ENCODE results near the gene SMURF1. TPM values are rescaled to one million over a fixed set of nuclear protein-coding genes. Genes with fewer than 3 reads are reported as not detected.

SMURF1 gene
- total and polyA plus RNA-seq, 2 experiments from 2014 or later = 12.4 to 21.7 TPM

DNA sequence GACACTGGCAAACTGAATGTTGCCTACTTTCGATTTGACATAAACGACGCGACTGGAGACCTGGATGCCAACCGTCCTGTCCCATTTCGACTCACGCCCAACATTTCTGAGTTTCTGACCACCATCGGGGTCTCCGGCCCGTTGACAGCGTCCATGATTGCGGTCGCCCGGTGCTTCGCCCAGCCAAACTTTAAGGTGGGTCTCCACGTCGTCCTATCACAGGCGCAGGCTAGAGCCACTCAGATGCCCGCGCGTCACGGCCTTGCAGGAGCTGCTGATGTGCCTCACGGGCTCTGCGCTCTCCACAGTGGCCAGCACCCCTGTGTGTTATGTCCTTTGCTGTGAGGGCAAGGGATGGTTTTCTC lies 132.6 kb downstream of the SMURF1 start:
- H3K27me3 ChIP-seq = no peaks in the 10 kb centered on the region
- no peaks in the 10 kb centered on the region for H3K79me2 ChIP-seq
- H3K4me3 ChIP-seq = no peak overlapping the region
- WGBS (ENCODE audit: low lambda C conversion rate, missing lambda C conversion rate) = 98% methylated on average over 24 of the region's 24 CpGs
- no peaks in the 10 kb centered on the region for H3K4me1 ChIP-seq (ENCODE audit: insufficient read depth)
- TF ChIP-seq EZH2 (IDR thresholded peaks at IDR 0.05; ENCODE audit: borderline replicate concordance) (no peak), EZH2phosphoT487 (IDR thresholded peaks at IDR 0.05; ENCODE audit: low read depth, severe bottlenecking, unreplicated experiment) (no peak)
- TF ChIP-seq, protein P1, sequence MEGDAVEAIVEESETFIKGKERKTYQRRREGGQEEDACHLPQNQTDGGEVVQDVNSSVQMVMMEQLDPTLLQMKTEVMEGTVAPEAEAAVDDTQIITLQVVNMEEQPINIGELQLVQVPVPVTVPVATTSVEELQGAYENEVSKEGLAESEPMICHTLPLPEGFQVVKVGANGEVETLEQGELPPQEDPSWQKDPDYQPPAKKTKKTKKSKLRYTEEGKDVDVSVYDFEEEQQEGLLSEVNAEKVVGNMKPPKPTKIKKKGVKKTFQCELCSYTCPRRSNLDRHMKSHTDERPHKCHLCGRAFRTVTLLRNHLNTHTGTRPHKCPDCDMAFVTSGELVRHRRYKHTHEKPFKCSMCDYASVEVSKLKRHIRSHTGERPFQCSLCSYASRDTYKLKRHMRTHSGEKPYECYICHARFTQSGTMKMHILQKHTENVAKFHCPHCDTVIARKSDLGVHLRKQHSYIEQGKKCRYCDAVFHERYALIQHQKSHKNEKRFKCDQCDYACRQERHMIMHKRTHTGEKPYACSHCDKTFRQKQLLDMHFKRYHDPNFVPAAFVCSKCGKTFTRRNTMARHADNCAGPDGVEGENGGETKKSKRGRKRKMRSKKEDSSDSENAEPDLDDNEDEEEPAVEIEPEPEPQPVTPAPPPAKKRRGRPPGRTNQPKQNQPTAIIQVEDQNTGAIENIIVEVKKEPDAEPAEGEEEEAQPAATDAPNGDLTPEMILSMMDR (IDR thresholded peaks at IDR 0.05; ENCODE audit: poor library complexity) = no peak
- H4K20me1 ChIP-seq (ENCODE audit: insufficient read depth, poor library complexity, severe bottlenecking) = no peaks in the 10 kb centered on the region
- no peaks in the 10 kb centered on the region for H3K9me2 ChIP-seq (replicated peaks; ENCODE audit: insufficient read depth)
- no peaks in the 10 kb centered on the region for H3K9me3 ChIP-seq (ENCODE audit: low read depth)
- H3K27ac ChIP-seq = no peak overlapping the region
- no peak overlapping the region for H3K4me2 ChIP-seq
- DNase-seq (ENCODE audit: low spot score) = no peak
- no peak overlapping the region for H2AFZ ChIP-seq
- no peaks in the 10 kb centered on the region for H3K36me3 ChIP-seq (replicated peaks; ENCODE audit: insufficient read depth, low read depth)

DNA sequence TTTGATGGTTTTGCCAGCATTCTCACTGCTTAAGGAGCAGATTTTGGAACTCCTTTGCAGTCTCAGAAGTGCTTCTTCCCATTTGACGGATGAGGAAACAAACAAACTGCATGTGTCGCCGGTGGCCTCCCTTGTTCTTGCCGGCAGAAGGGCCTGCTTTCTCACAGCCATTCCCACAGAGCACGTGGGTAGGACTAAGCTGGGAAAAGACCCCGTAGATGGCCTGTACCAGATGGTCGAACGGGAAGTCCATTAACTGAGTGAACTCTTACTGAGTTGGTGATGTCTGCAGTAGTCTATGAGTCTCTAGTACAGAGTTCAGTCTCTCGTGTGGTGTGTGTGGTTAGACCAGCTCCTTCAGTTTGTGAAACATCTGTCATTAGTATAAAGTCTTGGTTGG lies 133.6 kb downstream of the SMURF1 start:
- no peaks in the 10 kb centered on the region for H3K9me3 ChIP-seq (ENCODE audit: low read depth)
- no peaks in the 10 kb centered on the region for H4K20me1 ChIP-seq (ENCODE audit: insufficient read depth, poor library complexity, severe bottlenecking)
- no peak for DNase-seq (ENCODE audit: low spot score)
- H3K79me2 ChIP-seq = no peaks in the 10 kb centered on the region
- no peak overlapping the region for H2AFZ ChIP-seq
- H3K27ac ChIP-seq = no peak overlapping the region
- no peaks in the 10 kb centered on the region for H3K9me2 ChIP-seq (replicated peaks; ENCODE audit: insufficient read depth)
- TF ChIP-seq EZH2 (IDR thresholded peaks at IDR 0.05; ENCODE audit: borderline replicate concordance) = no peak
- TF ChIP-seq EZH2phosphoT487 (IDR thresholded peaks at IDR 0.05; ENCODE audit: low read depth, severe bottlenecking, unreplicated experiment) = no peak
- TF ChIP-seq, protein P1 (IDR thresholded peaks at IDR 0.05; ENCODE audit: poor library complexity) = no peak
- H3K4me3 ChIP-seq = no peak overlapping the region
- no peaks in the 10 kb centered on the region for H3K4me1 ChIP-seq (ENCODE audit: insufficient read depth)
- H3K27me3 ChIP-seq = no peaks in the 10 kb centered on the region
- H3K4me2 ChIP-seq = no peak overlapping the region
- H3K36me3 ChIP-seq (replicated peaks; ENCODE audit: insufficient read depth, low read depth) = no peaks in the 10 kb centered on the region
- WGBS (ENCODE audit: low lambda C conversion rate, missing lambda C conversion rate) = 92% methylated on average over 9 of the region's 9 CpGs

DNA sequence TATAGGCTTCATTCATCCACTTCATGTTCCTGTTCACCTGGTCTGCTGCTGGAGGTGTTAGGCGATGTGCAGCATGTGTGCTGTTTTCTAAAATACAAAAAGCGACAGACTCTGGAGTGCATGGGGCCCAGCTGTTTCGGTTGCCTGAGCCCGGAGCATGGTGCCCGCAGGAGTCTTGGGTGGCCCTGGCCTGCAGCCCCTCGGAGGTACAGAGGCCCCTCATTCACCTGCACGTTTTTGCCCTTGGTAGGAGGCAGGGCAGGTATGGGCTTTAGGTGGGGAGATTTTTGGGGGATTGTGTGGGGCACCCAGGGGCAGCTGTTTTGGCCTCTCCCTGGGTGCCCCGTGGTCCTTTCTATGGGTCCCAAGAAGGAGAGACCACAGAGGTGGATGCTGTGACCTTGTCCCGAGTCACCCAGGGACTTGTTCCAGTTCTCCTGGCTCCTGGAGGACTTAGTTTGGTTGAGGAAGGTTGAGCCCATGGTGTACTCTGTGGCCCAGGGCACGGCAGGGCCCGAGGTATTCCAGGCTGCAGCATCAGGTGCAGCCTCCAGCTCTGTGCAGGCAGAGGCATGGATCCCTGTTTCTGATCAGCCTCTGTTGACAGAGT lies 134.9 kb downstream of the SMURF1 start:
- Histone ChIP-seq H3K9me2 (replicated peaks; ENCODE audit: insufficient read depth) (no peaks in the 10 kb centered on the region), H2AFZ (no peak overlapping the region), H3K79me2 (no peaks in the 10 kb centered on the region), H4K20me1 (ENCODE audit: insufficient read depth, poor library complexity, severe bottlenecking) (no peaks in the 10 kb centered on the region), H3K4me1 (ENCODE audit: insufficient read depth) (no peaks in the 10 kb centered on the region), H3K36me3 (replicated peaks; ENCODE audit: insufficient read depth, low read depth) (no peaks in the 10 kb centered on the region), H3K4me2 (no peak overlapping the region), H3K9me3 (ENCODE audit: low read depth) (no peaks in the 10 kb centered on the region), H3K27ac (no peak overlapping the region), H3K27me3 (no peaks in the 10 kb centered on the region), H3K4me3 (no peak overlapping the region)
- WGBS (ENCODE audit: low lambda C conversion rate, missing lambda C conversion rate) = 94% methylated on average over 11 of the region's 11 CpGs
- no peak for DNase-seq (ENCODE audit: low spot score)
- TF ChIP-seq, protein P1 (IDR thresholded peaks at IDR 0.05; ENCODE audit: poor library complexity) = no peak
- TF ChIP-seq EZH2phosphoT487 (IDR thresholded peaks at IDR 0.05; ENCODE audit: low read depth, severe bottlenecking, unreplicated experiment) = no peak
- TF ChIP-seq EZH2 (IDR thresholded peaks at IDR 0.05; ENCODE audit: borderline replicate concordance) = no peak

Data from hepatocyte (in vitro differentiated cells).